GM21526 (cell line): ENCODE results near the gene DIO2.

Source experiments
- ATAC-seq: cut with Tn5 transposase; IDR thresholded peaks from one replicate; pipeline ENCODE4 v1.9.1; 2021; ENCODE audit warnings: moderate library complexity; ENCODE audit not compliant: unreplicated experiment, low FRiP score

The DIO2 gene

GRCh38 chr14:80172375-80173051 lies 38.8 kb downstream of the DIO2 start:
- ATAC-seq, result no peak

GRCh38 chr14:80167793-80168448 lies 43.4 kb downstream of the DIO2 start:
- no peak for ATAC-seq

GRCh38 chr14:80164991-80165721 lies 46.1 kb downstream of the DIO2 start:
- no peak for ATAC-seq

GRCh38 chr14:80152763-80153162 lies 58.5 kb downstream of the DIO2 start:
- no peak for ATAC-seq

- ATAC-seq, result no peak
Observed at GRCh38 chr14:80152166-80152565, 59.1 kb downstream of the DIO2 start.

GRCh38 chr14:80150301-80150700 lies 61.0 kb downstream of the DIO2 start:
- no peak for ATAC-seq
